Measurements from ENCODE around the gene NDUFS3.
"Not testable (repeated sequence)": the region's sequence is repeated elsewhere in the genome, so short reads cannot be mapped to it uniquely, and the experiment has no call there.

NDUFS3 gene

DNA sequence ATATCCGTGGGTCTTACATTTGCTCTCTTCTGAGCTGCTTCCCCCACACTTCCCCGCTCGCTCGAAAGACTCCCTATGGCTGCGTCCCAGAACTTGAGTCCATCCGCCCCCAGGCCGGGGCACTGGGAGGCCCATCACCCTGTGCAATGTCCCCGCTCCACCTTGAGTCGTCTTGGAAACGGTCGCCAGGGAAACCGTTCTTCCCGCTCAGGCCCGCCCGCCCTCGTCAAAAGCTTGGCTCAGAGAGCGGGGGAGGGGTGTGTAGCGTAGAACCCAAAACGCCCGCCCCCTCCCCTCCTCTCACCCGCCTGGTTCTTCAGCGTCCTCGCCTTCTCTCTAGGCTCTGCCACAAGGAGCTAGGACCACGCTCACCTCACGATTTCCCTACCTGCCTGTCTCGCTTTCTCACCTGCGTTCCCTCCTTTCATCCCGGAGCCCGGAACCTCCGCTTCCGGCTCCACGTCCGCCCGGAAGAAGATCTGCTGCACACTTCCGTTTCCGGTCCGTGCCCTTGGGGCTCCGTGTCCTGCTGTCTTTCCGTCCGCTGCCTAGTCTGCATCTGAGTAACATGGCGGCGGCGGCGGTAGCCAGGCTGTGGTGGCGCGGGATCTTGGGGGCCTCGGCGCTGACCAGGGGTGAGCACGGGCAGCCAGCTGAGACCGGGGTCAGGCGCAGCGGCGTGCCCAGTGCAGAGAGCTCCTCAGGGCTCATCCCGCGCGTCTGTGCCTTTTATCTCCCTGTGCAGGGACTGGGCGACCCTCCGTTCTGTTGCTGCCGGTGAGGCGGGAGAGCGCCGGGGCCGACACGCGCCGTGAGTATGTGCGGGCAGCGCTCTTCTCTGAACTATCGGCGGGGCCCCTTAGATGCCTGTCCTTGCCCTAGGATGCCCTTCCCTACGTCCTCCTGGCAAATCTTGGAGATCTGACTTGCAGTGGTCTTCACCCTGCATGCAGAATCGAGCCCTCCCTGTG lies at the start of gene NDUFS3, which contains the start of gene KBTBD4:
NDUFS3 (plus strand) TSS at position 551 of the 971 bp plus-strand sequence; CDS start at position 569, 18 bp downstream.
KBTBD4 (minus strand) TSS at position 447 of the 971 bp plus-strand sequence; CDS start at position 428, 19 bp downstream.
- peak; percentile 81 for DNase-seq

- DNase-seq, result no peak
Measured at GRCh38 chr11:47529951-47530350, 48.9 kb upstream of the NDUFS3 start.

DNA sequence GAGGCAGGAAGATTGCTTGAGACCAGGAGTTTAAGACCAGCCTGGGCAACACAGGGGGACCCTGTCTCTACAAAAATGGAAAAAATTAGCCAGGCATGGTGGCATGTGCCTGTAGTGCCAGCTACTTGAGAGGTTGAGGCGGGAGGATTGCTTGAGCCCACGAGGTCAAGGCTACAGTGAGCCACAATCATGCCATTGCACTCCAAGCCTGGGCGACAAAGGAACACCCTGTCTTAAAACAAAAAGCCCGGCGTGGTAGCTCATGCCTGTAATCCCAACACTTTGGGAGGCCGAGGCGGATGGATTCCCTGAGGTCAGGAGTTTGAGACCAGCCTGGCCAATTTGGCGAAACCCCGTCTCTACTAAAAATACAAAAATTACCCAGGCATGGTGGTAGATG lies 48.2 kb upstream of the NDUFS3 start:
- not testable (repeated sequence) for DNase-seq

DNA sequence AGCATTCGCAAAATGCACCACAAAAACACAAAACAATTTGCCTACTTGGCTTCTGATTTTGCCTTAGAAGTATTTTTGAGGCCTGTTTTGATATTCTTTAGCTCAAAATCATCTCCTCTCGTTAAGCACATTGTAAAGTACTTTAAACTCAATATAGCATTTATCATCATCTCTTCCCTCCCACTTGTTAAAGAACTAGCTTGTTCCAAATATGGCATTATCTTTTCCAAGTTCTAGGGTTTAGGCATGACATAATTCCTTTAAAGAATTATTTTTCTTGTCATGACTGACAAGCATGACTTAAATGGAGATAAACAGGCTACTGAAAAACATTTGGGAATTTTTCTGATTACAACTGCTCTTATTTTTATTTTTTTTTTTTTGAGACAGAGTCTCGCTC lies 47.2 kb upstream of the NDUFS3 start:
- DNase-seq, result no peak

DNA sequence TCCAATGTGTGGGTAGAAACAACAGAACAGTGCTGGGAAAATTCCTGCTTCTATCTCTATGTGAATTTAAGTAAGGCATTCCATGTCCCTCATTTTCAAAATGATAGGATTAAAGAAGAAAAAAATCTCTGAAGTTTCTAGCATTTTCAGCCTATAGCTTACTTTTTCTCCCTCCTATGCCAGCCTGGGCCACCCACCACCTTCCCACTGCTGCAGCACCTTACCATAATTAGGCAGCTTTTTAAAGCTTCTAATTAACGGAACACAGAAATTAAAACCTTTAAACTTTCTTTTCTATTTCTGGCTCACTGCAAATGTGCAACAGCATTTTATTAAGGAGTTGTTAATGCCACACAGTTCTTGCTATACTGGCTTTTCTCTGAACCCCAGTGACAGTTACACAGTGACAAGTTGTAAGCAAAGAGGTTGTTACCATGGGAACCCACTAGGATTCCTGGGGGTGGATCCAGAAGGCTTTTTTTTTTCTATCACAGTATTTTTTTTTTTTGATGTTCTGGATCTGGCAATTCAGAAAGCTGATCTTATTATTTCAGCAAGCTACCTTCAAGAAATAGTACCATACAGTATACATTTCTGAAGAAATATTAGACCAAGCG lies 46.2 kb upstream of the NDUFS3 start:
- no peak for DNase-seq

DNA sequence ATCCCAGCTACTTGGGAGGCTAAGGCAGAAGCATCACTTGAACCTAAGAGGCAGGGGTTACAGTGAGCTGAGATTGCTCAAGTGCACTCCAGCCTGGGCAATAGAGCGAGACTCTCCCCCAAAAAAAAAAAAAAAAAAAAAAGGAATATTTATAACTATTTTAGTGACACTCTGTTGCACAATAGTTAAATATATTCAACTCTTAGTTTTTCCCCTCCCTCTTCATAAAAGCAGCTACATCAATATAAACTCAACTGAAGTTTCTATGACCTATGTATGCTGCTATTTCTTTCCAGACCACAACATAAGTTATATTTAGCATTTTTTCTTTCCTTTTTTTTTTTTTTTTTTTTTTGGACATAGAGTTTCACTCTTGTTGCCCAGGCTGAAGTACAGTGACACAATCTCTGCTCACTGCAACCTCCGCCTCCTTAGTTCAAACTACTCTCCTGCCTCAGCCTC lies 45.2 kb upstream of the NDUFS3 start:
- DNase-seq, result no peak

DNA sequence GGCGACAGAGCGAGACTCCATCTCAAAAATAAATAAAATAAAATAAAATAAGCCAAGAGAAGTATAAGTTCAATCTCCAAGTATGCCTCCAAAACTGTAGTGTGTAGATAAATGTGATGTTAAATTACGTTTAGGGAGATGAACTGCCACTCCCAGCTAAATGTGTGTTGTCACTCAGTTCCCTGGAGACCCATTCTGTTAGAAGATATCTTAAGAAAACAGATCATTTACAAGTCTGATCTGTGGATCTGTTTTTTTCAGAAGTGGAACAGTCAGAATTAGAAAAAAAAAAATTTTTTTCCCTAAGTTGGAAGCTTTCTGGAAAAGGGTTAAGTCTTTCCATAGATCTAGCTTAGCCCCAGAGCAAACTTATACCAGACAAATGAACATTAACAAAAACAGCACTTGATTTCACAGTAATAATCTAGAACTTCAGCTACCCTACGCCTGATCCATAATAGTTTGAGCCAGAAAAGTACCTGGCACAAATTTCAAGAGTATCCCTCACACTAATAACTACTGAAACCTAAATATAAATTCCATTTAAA lies 44.1 kb upstream of the NDUFS3 start:
- no peak for DNase-seq

- DNase-seq, result no peak
Measured at GRCh38 chr11:47536915-47537314, 42.0 kb upstream of the NDUFS3 start.

DNA sequence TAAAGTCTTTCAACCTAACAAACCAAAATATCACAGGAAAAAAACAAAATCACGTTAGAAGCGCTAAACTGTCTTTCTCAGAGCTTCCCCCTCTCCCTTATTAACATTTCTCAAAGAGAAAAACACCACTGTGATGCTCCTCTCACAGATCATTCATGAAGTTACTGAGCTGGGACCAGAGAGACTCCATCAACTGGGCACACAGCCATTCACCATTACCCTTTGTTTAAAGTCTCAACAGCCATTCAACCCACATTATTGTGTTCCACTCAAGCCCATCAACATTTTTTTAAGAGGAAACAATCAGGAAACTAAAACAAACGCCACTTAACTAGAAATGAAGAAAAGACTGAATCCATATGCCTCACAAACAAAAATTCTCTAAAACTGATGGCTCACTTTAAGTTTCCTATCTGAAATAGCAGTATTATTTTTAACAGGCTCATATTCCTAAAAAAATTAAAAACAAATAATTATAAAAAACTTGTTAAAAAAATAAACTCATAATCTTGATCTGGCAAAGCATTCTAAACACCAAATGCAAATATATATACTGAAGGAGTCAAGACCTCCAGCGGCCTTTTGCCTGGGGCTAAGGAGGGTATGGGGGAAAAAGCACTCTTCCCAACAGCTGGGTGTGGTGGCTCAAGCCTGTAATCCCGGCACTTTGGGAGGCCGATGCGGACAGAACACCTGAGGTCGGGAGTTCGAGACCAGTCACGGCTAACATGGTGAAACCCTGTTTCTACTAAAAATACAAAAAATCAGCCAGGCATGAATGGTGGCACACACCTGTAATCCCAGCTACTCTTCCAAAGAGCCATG lies 39.9 kb upstream of the NDUFS3 start:
- DNase-seq, result no peak

GRCh38 chr11:47539681-47540039 lies 39.2 kb upstream of the NDUFS3 start:
- DNase-seq, result no peak

DNA sequence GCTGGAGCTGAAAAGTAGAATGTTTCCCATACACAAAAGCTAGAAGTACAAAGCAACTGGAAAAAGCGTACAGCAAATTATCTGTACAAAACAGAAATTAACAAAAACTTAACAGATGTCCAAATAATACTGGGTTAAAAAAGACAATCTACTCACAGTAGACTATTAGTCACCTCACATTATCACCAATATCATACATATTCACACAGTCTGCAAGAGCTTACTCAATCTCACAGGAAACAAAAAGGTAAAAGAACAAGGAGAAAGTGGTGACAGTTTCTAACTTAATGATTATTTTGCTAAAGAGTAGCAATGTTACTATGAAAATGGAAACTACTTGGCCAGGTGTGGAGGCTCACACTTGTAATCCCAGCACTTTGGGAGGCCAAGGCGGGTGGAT lies 37.8 kb upstream of the NDUFS3 start:
- no peak for DNase-seq

GRCh38 chr11:47545298-47545697 lies 33.6 kb upstream of the NDUFS3 start:
- DNase-seq, result no peak

GRCh38 chr11:47546274-47546673 lies 32.6 kb upstream of the NDUFS3 start:
- DNase-seq, result not testable (repeated sequence)

DNA sequence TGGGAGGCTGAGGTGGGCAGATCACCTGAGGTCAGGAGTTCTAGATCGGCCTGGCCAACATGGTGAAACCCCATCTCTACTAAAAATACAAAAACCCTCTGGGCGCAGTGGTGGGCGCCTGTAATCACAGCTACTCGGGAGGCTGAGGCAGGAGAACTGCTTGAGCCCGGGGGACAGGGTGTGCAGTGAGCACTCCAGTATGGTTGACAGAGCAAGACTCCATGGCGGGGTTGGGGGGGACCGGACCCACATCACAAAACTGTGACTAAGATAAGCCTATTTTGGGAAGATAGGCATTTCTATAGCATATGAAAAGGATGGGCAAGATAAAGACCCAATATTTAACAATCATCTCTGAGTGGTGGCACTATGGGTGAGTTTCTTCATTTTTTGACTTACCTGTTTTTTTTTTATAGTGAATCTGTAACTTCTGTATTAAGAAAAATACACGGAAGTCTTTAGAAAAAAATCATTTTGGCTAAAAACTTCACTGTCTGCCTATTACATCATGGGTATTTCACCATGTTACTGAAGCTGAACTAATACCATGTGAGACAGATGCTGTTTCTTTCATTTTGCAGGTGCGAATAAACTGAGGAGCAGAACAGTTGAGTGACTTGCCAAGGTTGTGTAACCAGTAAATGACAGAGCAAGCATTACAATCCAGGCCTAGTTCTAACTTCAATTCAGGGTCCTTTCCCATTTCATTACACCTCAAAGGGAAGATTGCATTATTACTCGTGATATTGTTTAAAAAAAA lies 28.4 kb upstream of the NDUFS3 start:
- no peak for DNase-seq

- DNase-seq, result no peak
Measured at GRCh38 chr11:47551086-47551485, 27.8 kb upstream of the NDUFS3 start.

GRCh38 chr11:47552056-47552565 lies 26.8 kb upstream of the NDUFS3 start:
- no peak for DNase-seq

- peak; percentile 92 for DNase-seq
Measured at GRCh38 chr11:47552566-47553405, 26.1 kb upstream of the NDUFS3 start, which contains the start of gene CELF1. Gene CELF1 (minus strand): TSS chr11:47553132. CDS start chr11:47499523, 53,609 bp downstream.

DNA sequence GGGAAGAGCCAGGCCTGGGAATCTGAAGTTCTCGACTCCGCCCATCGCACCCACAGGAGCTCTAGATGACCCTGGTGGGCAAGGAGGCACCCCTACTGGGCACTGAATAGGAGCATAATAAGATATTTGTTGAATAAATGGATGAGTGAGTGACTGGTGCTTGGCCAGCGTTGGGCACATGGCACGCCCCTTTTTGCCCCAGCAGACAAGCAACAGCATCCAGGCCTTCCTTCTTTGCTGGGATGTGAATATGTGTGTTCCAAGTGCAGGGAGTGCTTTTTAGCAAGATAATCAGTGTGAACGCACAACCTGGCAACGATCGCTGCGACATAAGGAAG lies 25.5 kb upstream of the NDUFS3 start:
- DNase-seq, result no peak

DNA sequence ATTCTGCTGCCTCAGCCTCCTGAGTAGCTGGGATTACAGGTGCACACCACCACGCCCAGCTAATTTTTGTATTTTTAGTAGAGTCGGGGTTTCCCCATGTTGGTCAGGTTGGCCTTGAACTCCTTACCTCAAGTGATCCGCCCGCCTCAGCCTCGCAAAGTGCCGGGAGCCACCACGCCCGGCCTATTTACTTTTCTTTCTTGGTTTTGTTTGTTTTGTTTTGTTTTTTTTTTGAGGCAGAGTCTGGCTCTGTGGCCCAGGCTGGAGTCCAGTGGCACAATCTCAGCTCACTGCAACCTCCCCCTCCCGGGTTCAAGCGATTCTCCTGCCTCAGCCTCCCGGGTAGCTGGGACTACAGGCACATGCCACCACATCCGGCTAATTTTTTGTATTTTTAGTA lies 21.9 kb upstream of the NDUFS3 start:
- DNase-seq, result not testable (repeated sequence)

GRCh38 chr11:47558695-47559094 lies 20.2 kb upstream of the NDUFS3 start:
- DNase-seq, result no peak

GRCh38 chr11:47560426-47560825 lies 18.4 kb upstream of the NDUFS3 start:
- DNase-seq, result no peak
